Nephron progenitor cell (in vitro differentiated cells): ENCODE results near the gene ERICH2.

Experiments used
- DNase-seq: peaks from one replicate; pipeline ENCODE4 v3.0.0; 2021
- H3K27ac Mint-ChIP-seq: 2 replicates; pipeline ENCODE4 v1.8.0; 2021; ENCODE audit warnings: mild to moderate bottlenecking, moderate library complexity, mixed read lengths
- H3K27me3 Mint-ChIP-seq: 2 replicates; pipeline ENCODE4 v1.8.0; 2021; ENCODE audit warnings: mild to moderate bottlenecking, low read depth, mixed read lengths; ENCODE audit not compliant: poor library complexity
- H3K36me3 Mint-ChIP-seq: 2 replicates; pipeline ENCODE4 v1.8.0; 2021; ENCODE audit warnings: low read depth, mixed read lengths
- H3K4me1 Mint-ChIP-seq: 2 replicates; pipeline ENCODE4 v1.8.0; 2021; ENCODE audit warnings: mixed read lengths
- H3K4me3 Mint-ChIP-seq: 2 replicates; pipeline ENCODE4 v1.8.0; 2021; ENCODE audit warnings: mild to moderate bottlenecking, moderate library complexity, mixed read lengths
- H3K9me3 Mint-ChIP-seq: 2 replicates; pipeline ENCODE4 v1.8.0; 2021; ENCODE audit warnings: mild to moderate bottlenecking, moderate library complexity, mixed read lengths
- TF ChIP-seq, protein P1 (sequence below): fragments of 200-600 bp; sonication (generic); IDR thresholded peaks from 2 replicates; pipeline ENCODE4 v1.5.0; 2021; ENCODE audit warnings: antibody characterized with exemption

ERICH2 gene

DNA sequence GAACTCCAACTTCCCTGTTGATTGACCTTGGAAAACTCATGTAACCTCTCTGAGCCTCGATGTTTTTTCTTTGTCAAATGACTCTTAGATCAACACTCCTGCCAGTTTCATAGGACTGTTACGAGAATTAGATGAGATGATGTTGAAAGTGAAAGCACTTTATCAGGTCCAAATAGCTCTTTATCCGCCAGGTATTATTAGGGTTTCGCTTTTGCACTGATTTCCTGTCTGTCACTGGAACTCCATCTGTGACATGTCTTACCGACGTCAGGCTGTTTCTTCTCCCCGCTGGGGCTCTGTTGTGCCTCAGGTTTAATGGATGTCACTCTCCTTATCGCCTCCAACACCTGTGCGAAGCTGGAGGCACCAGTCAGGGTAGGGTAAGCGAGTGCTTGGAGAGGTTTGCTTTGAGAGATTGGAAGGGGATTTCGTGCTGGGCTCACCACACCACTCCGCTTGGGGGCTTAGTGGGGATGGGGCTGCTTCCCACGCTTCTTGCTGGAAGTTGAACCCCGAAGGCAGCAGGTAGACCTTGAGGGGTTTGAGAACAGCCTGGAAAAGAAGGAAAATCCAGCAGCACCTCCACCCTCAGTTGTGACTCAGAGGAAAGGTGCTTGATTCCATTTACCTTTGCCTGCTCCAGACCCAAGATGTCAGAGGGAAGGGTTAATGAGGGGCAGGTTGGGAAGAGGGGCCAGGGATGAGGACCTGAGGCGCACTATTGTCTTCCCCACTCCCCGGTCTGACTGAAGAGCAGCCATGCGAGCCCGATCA is 50.8 kb downstream of the ERICH2 start:
- peaks cover 15% of the 10 kb centered on the region for H3K27me3 Mint-ChIP-seq
- H3K27ac Mint-ChIP-seq: no peak overlapping the region
- H3K9me3 Mint-ChIP-seq: no peaks in the 10 kb centered on the region
- H3K36me3 Mint-ChIP-seq: no peaks in the 10 kb centered on the region
- peaks cover 60% of the 10 kb centered on the region for H3K4me1 Mint-ChIP-seq
- TF ChIP-seq, protein P1, sequence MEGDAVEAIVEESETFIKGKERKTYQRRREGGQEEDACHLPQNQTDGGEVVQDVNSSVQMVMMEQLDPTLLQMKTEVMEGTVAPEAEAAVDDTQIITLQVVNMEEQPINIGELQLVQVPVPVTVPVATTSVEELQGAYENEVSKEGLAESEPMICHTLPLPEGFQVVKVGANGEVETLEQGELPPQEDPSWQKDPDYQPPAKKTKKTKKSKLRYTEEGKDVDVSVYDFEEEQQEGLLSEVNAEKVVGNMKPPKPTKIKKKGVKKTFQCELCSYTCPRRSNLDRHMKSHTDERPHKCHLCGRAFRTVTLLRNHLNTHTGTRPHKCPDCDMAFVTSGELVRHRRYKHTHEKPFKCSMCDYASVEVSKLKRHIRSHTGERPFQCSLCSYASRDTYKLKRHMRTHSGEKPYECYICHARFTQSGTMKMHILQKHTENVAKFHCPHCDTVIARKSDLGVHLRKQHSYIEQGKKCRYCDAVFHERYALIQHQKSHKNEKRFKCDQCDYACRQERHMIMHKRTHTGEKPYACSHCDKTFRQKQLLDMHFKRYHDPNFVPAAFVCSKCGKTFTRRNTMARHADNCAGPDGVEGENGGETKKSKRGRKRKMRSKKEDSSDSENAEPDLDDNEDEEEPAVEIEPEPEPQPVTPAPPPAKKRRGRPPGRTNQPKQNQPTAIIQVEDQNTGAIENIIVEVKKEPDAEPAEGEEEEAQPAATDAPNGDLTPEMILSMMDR: no peak
- H3K4me3 Mint-ChIP-seq: peak overlapping the region; percentile 83
- DNase-seq: no peak

- peaks cover 65% of the 10 kb centered on the region for H3K4me1 Mint-ChIP-seq
These were observed 51.5 kb downstream of the ERICH2 start for GRCh38 chr2:170821531-170822289.

GRCh38 chr2:170822290-170823087 is 52.3 kb downstream of the ERICH2 start:
- peak overlapping the region; percentile 15 for H3K27ac Mint-ChIP-seq
- H3K36me3 Mint-ChIP-seq: no peaks in the 10 kb centered on the region
- TF ChIP-seq, protein P1: peak; percentile 39
- DNase-seq: peak; percentile 74
- H3K9me3 Mint-ChIP-seq: no peaks in the 10 kb centered on the region
- H3K4me3 Mint-ChIP-seq: peak overlapping the region; percentile 83
- peaks cover 18% of the 10 kb centered on the region for H3K27me3 Mint-ChIP-seq
- peaks cover 73% of the 10 kb centered on the region for H3K4me1 Mint-ChIP-seq

More at GRCh38 chr2:170821531-170822289, 51.5 kb downstream of the ERICH2 start:
- peaks cover 15% of the 10 kb centered on the region for H3K27me3 Mint-ChIP-seq
- peak; percentile 25 for DNase-seq
- H3K36me3 Mint-ChIP-seq: no peaks in the 10 kb centered on the region
- TF ChIP-seq, protein P1: no peak
- H3K4me3 Mint-ChIP-seq: peak overlapping the region; percentile 83
- no peak overlapping the region for H3K27ac Mint-ChIP-seq
- H3K9me3 Mint-ChIP-seq: no peaks in the 10 kb centered on the region

GRCh38 chr2:170823088-170823897 is 53.1 kb downstream of the ERICH2 start:
- Mint-ChIP-seq H3K27me3 (peaks cover 18% of the 10 kb centered on the region), H3K4me1 (peaks cover 74% of the 10 kb centered on the region), H3K4me3 (peak overlapping the region; percentile 83), H3K27ac (peak overlapping the region; percentile 15), H3K36me3 (no peaks in the 10 kb centered on the region), H3K9me3 (no peaks in the 10 kb centered on the region)
- TF ChIP-seq, protein P1: no peak
- peak; percentile 66 for DNase-seq

DNA sequence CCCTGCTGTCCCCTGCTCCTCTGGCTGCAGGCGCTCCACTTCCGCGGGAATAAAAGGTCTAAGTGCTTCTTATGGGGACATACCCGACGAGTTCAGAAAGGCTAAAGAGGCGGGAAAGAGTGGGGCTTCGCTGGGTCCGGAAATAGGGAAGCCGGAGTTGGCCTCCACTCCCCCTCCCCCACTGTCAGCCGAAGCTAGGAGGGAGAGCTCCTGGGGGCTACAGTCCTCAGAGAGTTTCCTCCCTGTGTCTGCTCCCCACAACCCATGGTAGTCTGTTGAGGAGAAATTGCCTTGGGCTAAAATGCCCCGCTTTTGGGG is 53.7 kb downstream of the ERICH2 start:
- Mint-ChIP-seq H3K4me3 (peak overlapping the region; percentile 83), H3K27ac (no peak overlapping the region), H3K4me1 (peaks cover 72% of the 10 kb centered on the region), H3K9me3 (no peaks in the 10 kb centered on the region), H3K27me3 (peaks cover 18% of the 10 kb centered on the region), H3K36me3 (no peaks in the 10 kb centered on the region)
- TF ChIP-seq, protein P1: no peak
- DNase-seq: no peak
